H9 (cell line): ENCODE measurements around the gene GRB10. TPM values are rescaled to one million over a fixed set of nuclear protein-coding genes. Genes with fewer than 3 reads are reported as not detected.

Source experiments
- DNase-seq: peaks from one replicate; pipeline ENCODE4 v3.0.0-alpha.2; 2017
- H2AFZ ChIP-seq: one replicate; pipeline ENCODE4 v1.6.1; 2013; ENCODE audit warnings: mild to moderate bottlenecking, low read length, control low read depth, moderate library complexity
- H2AK5ac ChIP-seq: 2 replicates; pipeline ENCODE4 v1.6.1; 2013; ENCODE audit warnings: low read length, control low read depth, mixed read lengths; ENCODE audit not compliant: insufficient read length
- H2BK120ac ChIP-seq: one replicate; pipeline ENCODE4 v1.6.1; 2013; ENCODE audit warnings: low read depth, mild to moderate bottlenecking, low read length, control low read depth, inconsistent platforms; ENCODE audit not compliant: poor library complexity, severe bottlenecking
- H2BK12ac ChIP-seq: 2 replicates; pipeline ENCODE4 v1.6.1; 2013; ENCODE audit warnings: low read length, control low read depth, mixed read lengths, low read depth; ENCODE audit not compliant: insufficient read length
- H2BK15ac ChIP-seq: 2 replicates; pipeline ENCODE4 v1.6.1; 2013; ENCODE audit warnings: low read depth, low read length, control low read depth
- H2BK20ac ChIP-seq: one replicate; pipeline ENCODE4 v1.6.1; 2013; ENCODE audit warnings: low read depth, mild to moderate bottlenecking, low read length, control low read depth, inconsistent platforms; ENCODE audit not compliant: poor library complexity, severe bottlenecking
- H2BK5ac ChIP-seq: 2 replicates; pipeline ENCODE4 v1.6.1; 2013; ENCODE audit warnings: low read length, control low read depth, mixed read lengths; ENCODE audit not compliant: insufficient read length
- H3K14ac ChIP-seq: 2 replicates; pipeline ENCODE4 v1.6.1; 2013; ENCODE audit warnings: low read length, control low read depth; ENCODE audit not compliant: insufficient read depth
- H3K18ac ChIP-seq: 2 replicates; pipeline ENCODE4 v1.6.1; 2013; ENCODE audit warnings: low read depth, mild to moderate bottlenecking, mixed read lengths, low read length, control low read depth; ENCODE audit not compliant: insufficient read length
- H3K23ac ChIP-seq: 2 replicates; pipeline ENCODE4 v1.6.1; 2013; ENCODE audit warnings: low read length, control low read depth, mixed read lengths, low read depth; ENCODE audit not compliant: insufficient read length
- H3K23me2 ChIP-seq: 2 replicates; pipeline ENCODE4 v1.6.1; 2013; ENCODE audit warnings: low read depth, mild to moderate bottlenecking, mixed read lengths, low read length, control low read depth; ENCODE audit not compliant: insufficient read length, poor library complexity, severe bottlenecking
- H3K27ac ChIP-seq: 2 replicates; pipeline ENCODE4 v1.5.1; 2013; ENCODE audit warnings: low read length, control low read depth, mixed read lengths, low read depth; ENCODE audit not compliant: insufficient read length
- H3K27me3 ChIP-seq: 2 replicates; pipeline ENCODE4 v1.6.1; 2013; ENCODE audit warnings: low read length, control low read depth, inconsistent platforms; ENCODE audit not compliant: insufficient read depth
- H3K4ac ChIP-seq: 2 replicates; pipeline ENCODE4 v1.6.1; 2013; ENCODE audit warnings: low read depth, mild to moderate bottlenecking, control low read depth, inconsistent platforms, low read length, moderate library complexity
- H3K4me1 ChIP-seq: 2 replicates; pipeline ENCODE4 v1.6.1; 2013; ENCODE audit warnings: low read length, control low read depth, inconsistent platforms; ENCODE audit not compliant: insufficient read depth
- H3K4me2 ChIP-seq: 2 replicates; pipeline ENCODE4 v1.6.1; 2013; ENCODE audit warnings: low read length, control low read depth, mixed read lengths; ENCODE audit not compliant: insufficient read length, insufficient read depth
- H3K56ac ChIP-seq: 2 replicates; pipeline ENCODE4 v1.6.1; 2013; ENCODE audit warnings: low read depth, mild to moderate bottlenecking, mixed read lengths, low read length, control low read depth; ENCODE audit not compliant: insufficient read length
- H3K79me1 ChIP-seq: 2 replicates; pipeline ENCODE4 v1.6.1; 2013; ENCODE audit warnings: low read depth, mild to moderate bottlenecking, moderate library complexity, low read length, control low read depth, inconsistent platforms; ENCODE audit not compliant: insufficient read depth, poor library complexity, severe bottlenecking
- H3K79me2 ChIP-seq: 2 replicates; pipeline ENCODE4 v1.6.1; 2013; ENCODE audit warnings: low read length, control low read depth, inconsistent platforms; ENCODE audit not compliant: insufficient read depth
- H3K9ac ChIP-seq: 2 replicates; pipeline ENCODE4 v1.6.1; 2013; ENCODE audit warnings: low read length, control low read depth, mixed read lengths; ENCODE audit not compliant: insufficient read length; ENCODE audit errors: extremely low read depth
- H3K9me3 ChIP-seq: one replicate; pipeline ENCODE4 v1.6.1; 2013; ENCODE audit warnings: low read depth, low read length, inconsistent platforms; ENCODE audit not compliant: control insufficient read depth
- H3T11ph ChIP-seq: one replicate; pipeline ENCODE4 v1.6.1; 2013; ENCODE audit warnings: mild to moderate bottlenecking, low read length, control low read depth, inconsistent platforms
- H4K20me1 ChIP-seq: one replicate; pipeline ENCODE4 v1.6.1; 2013; ENCODE audit not compliant: control insufficient read depth, insufficient read length, insufficient read depth
- H4K5ac ChIP-seq: 2 replicates; pipeline ENCODE4 v1.6.1; 2013; ENCODE audit warnings: low read depth, mild to moderate bottlenecking, mixed read lengths, low read length, control low read depth; ENCODE audit not compliant: insufficient read length
- H4K8ac ChIP-seq: replicated peaks from 2 replicates; pipeline ENCODE4 v1.6.1; 2013; ENCODE audit warnings: low read length, control low read depth, mixed read lengths, low read depth; ENCODE audit not compliant: insufficient read length
- H4K91ac ChIP-seq: 2 replicates; pipeline ENCODE4 v1.6.1; 2013; ENCODE audit warnings: low read depth, mild to moderate bottlenecking, moderate library complexity, mixed read lengths, low read length, control low read depth; ENCODE audit not compliant: insufficient read length
- H3K27ac Mint-ChIP-seq, 3 experiments: 2 replicates in 2 of 3; 3 replicates in 1 of 3; pipeline ENCODE4 v1.8.0; 2020 to 2021; ENCODE audit warnings: mixed read lengths in 3 of 3, mild to moderate bottlenecking in 1 of 3, moderate library complexity in 1 of 3
- H3K27me3 Mint-ChIP-seq: 2 replicates; pipeline ENCODE4 v1.8.0; 2021; ENCODE audit warnings: low read depth, mild to moderate bottlenecking, moderate library complexity, mixed read lengths
- H3K36me3 Mint-ChIP-seq, 3 experiments: 2 replicates in 2 of 3; 3 replicates in 1 of 3; pipeline ENCODE4 v1.8.0; 2020 to 2021; ENCODE audit warnings: low read depth in 3 of 3, mixed read lengths in 3 of 3; ENCODE audit not compliant: insufficient read depth in 1 of 3
- H3K4me1 Mint-ChIP-seq, 2 experiments: 2 replicates each; pipeline ENCODE4 v1.8.0; 2020; ENCODE audit warnings: mixed read lengths in 2 of 2
- H3K4me3 Mint-ChIP-seq, 2 experiments: 2 replicates in 1 of 2; 3 replicates in 1 of 2; pipeline ENCODE4 v1.8.0; 2020 to 2021; ENCODE audit warnings: mild to moderate bottlenecking in 2 of 2, mixed read lengths in 2 of 2, moderate library complexity in 1 of 2
- H3K9me3 Mint-ChIP-seq, 2 experiments: 2 replicates in 1 of 2; 3 replicates in 1 of 2; pipeline ENCODE4 v1.8.0; 2020; ENCODE audit warnings: mild to moderate bottlenecking in 2 of 2, mixed read lengths in 2 of 2, moderate library complexity in 1 of 2
- WGBS: extraction: QIAGEN DNeasy Blood & Tissue Kit; methylation state at CpG from one replicate; pipeline ENCODE4 v1.1.7; 2013; ENCODE audit warnings: missing lambda C conversion rate, low lambda C conversion rate, mixed read lengths; ENCODE audit not compliant: insufficient read length; ENCODE audit errors: extremely low coverage; 5-methylcytosine and 5-hydroxymethylcytosine counted together
- total RNA-seq: library from RNA; stranded (reverse); gene quantifications from 2 replicates; pipeline ENCODE4 v1.2.1, GENCODE V29; 2021
- TF ChIP-seq, protein P1 (sequence below): fragments of 200-600 bp; sonication (generic); conservative IDR thresholded peaks from 3 replicates; pipeline ENCODE4 v1.8.0; 2021; ENCODE audit warnings: antibody characterized with exemption, mild to moderate bottlenecking

Gene GRB10
- total RNA-seq, 1 experiment from 2014 or later = 108 TPM

DNA sequence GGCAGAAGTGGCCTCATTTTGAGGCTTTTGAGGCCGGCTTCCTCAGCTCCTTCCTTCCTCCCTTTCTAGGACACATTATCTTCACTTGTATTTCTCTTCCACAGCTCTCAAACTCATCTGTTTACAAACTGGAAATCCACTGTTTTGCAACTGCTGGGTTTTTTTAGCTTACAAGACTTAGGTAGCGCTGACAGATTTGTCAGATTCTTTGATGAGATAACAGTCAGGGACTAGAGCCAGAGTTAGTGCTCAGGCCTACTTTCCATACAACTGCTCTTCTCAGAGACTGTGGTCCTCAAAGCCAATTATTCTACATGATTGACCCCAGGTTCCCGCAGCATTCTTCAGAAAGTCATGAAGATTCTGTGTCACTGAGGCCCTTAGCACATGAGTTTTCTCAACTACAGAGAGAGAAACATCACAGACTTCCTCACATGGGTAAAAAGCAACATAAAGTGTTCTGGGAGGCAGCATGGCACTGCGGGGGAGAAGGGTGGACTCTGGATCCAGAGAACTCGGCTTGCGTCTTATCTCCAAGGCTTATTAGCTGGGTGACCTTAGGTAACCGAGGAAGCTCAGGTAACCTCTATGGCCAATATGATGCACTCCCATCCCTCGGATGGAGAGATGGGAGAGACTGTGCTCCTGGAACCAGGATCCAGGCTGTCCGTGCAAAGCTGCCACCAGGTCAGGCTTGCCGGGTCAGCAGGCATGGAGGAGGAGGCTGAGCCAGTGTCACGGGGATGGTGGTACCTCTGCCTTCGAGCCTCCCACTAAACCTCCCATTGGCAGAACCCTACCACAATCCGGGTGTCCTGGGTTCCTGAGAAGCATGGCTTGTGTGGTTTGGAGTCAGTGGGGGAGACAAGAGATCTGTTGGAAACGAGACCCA lies 228.0 kb downstream of the GRB10 start:
- Histone ChIP-seq H3K27me3 (no peaks in the 10 kb centered on the region), H4K5ac (no peak overlapping the region), H3K4me1 (peaks cover 3% of the 10 kb centered on the region; the same call in 1 of the 2 replicates), H2BK15ac (no peak overlapping the region), H3T11ph (no peak overlapping the region), H3K27ac (no peak overlapping the region), H3K9me3 (no peaks in the 10 kb centered on the region), H2BK120ac (no peak overlapping the region), H3K14ac (no peak overlapping the region), H4K20me1 (no peaks in the 10 kb centered on the region), H4K91ac (no peak overlapping the region), H3K23ac (no peak overlapping the region), H2AK5ac (no peak overlapping the region), H3K18ac (no peak overlapping the region), H3K4ac (no peak overlapping the region), H4K8ac (no peak overlapping the region), H3K79me1 (no peaks in the 10 kb centered on the region), H2AFZ (no peak overlapping the region), H2BK20ac (no peak overlapping the region), H3K56ac (no peak overlapping the region), H3K23me2 (no peaks in the 10 kb centered on the region), H2BK12ac (no peak overlapping the region), H2BK5ac (no peak overlapping the region), H3K79me2 (no peaks in the 10 kb centered on the region), H3K4me2 (no peak overlapping the region), H3K9ac (no peak overlapping the region)
- whole genome bisulfite sequencing = no CpG with 5 or more reads among the region's 14 CpGs
- H3K4me1 Mint-ChIP-seq = peaks cover 20 to 37% of the 10 kb centered on the region in 2 experiments
- no peak for DNase-seq
- no peak overlapping the region for H3K27ac Mint-ChIP-seq
- no peak overlapping the region for H3K4me3 Mint-ChIP-seq
- no peaks in the 10 kb centered on the region; a peak in 1 of 5 replicates for H3K9me3 Mint-ChIP-seq
- TF ChIP-seq, protein P1, sequence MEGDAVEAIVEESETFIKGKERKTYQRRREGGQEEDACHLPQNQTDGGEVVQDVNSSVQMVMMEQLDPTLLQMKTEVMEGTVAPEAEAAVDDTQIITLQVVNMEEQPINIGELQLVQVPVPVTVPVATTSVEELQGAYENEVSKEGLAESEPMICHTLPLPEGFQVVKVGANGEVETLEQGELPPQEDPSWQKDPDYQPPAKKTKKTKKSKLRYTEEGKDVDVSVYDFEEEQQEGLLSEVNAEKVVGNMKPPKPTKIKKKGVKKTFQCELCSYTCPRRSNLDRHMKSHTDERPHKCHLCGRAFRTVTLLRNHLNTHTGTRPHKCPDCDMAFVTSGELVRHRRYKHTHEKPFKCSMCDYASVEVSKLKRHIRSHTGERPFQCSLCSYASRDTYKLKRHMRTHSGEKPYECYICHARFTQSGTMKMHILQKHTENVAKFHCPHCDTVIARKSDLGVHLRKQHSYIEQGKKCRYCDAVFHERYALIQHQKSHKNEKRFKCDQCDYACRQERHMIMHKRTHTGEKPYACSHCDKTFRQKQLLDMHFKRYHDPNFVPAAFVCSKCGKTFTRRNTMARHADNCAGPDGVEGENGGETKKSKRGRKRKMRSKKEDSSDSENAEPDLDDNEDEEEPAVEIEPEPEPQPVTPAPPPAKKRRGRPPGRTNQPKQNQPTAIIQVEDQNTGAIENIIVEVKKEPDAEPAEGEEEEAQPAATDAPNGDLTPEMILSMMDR = no peak
- no peaks in the 10 kb centered on the region; the same call in 1 of the 2 replicates for H3K27me3 Mint-ChIP-seq
- H3K36me3 Mint-ChIP-seq = no peaks in the 10 kb centered on the region
